GM18868 (cell line): ENCODE data around the gene DDX59.
A peak's percentile ranks its signal among the peaks of the same experiment; 100 is the strongest.
"Not testable (repeated sequence)": the region's sequence is repeated elsewhere in the genome, so short reads cannot be mapped to it uniquely, and the experiment has no call there.

Source experiments
- ATAC-seq: cut with Tn5 transposase; IDR thresholded peaks from one replicate; pipeline ENCODE4 v1.9.1; 2021; ENCODE audit warnings: mild to moderate bottlenecking, moderate library complexity; ENCODE audit not compliant: unreplicated experiment

DDX59 gene

GRCh38 chr1:200630515-200630899 is 39.2 kb downstream of the DDX59 start:
- ATAC-seq: not testable (repeated sequence)

- no peak for ATAC-seq
Measured at GRCh38 chr1:200629876-200630514, 39.7 kb downstream of the DDX59 start.

GRCh38 chr1:200628223-200628881 is 41.4 kb downstream of the DDX59 start:
- ATAC-seq: peak; percentile 76

DNA sequence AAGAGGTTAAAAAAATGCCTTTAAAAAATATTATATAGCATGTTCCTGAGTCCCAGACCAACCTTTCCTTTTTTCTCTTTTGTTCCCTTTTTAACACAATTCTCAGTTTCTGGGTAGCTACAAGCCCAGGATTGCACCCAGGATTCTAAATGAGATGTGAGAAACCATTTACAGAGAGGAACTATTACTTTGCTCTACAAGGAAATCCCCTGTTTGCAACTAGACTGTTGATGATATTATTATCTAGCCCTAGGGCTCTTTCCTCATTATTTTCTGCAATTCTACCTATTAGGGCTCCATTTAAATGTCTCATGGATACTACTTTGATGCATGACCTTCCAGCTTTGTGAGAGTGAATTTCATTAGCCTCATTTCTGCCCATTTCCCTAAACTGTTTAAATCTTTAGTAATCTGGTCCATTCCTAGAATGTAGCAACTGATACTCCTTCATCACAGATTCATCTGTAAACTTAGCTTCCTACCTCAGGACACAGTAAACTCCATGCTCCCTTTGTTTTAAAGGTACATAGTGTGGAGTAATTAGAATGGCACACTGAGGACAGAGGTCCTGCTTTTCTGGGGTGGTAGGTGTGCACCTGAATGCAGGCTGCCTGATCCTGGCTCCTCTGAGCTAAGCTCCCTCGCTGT is 42.0 kb downstream of the DDX59 start:
- ATAC-seq: peak; percentile 28

DNA sequence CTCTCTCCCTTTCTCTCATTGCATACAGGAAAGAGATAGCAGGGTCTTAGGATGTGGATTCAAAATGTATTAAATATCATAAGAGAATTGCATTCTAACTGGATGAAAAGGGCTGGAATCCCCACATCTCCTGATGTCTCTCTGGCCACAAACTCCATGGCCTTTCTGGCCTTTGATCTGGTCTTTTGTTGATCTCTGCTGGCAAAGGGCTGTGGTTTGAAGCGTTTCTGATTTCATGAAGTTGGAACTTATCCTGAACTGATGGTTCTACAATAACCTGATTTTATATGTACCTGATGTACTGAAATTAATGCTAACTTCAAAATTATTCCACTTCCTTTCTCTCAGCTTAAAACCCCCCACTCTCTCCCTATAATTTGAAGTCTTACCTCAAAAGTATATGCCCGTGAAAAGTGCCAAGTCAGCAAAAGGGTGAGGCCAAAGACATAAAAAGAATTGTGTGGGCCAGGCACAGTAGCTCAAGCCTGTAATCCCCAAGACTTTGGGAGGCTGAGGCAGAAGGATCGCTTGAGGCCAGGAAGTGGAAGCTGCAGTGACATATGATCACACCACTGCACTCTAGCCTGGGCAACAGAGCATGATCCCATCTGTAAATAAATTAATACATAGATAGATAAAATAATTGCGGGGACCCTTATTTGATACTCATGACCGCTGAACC is 42.7 kb downstream of the DDX59 start:
- no peak for ATAC-seq

DNA sequence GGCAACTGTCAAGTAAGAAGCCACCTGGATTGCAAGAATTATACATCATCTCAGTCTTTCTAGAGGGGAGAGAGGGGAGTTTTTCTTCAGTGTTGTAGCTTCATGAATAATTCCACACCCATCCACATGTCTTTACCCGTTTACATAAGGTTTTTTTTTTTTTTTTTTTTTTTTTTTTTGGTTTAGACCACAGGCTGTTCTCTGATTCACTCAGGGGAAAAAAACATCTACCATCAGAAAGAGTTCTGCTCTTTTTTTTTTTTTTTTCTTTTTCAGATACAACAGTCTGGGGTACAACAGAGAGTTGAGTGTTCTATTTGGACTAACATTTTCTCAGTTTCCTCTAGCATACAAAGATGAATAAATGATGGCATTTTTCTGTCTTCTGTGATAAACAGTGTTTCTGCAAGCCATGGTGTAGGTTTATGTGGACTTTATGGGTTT is 44.3 kb downstream of the DDX59 start:
- ATAC-seq: peak; percentile 40

- peak; percentile 14 for ATAC-seq
Measured at GRCh38 chr1:200624679-200625335, 44.9 kb downstream of the DDX59 start.

GRCh38 chr1:200620273-200621131 is 49.2 kb downstream of the DDX59 start, which contains the start of gene KIF14:
Gene KIF14, minus strand, starts transcription at chr1:200620751. Its CDS starts 2,028 bp downstream, at chr1:200618723.
- ATAC-seq: peak; percentile 90

DNA sequence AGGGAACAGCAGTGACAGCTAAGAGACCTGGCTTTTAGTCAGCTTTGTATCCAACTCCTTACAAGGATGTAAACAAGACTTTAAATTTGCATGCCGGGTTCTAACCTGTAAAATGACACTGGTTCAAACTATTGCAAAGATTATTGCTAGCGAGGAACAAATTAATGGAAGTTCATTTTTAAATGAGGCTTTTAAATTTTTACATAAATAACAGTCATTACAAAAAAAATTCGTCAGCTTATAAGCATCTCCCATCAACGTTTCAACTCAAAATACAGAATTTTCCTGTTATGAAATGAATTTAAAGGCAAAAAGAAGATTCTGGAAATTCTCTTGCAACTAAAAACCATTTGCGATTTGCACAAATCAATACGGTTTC is 49.8 kb downstream of the DDX59 start:
- no peak for ATAC-seq

- ATAC-seq: no peak
Measured at GRCh38 chr1:200610846-200611245, 58.9 kb downstream of the DDX59 start.

DNA sequence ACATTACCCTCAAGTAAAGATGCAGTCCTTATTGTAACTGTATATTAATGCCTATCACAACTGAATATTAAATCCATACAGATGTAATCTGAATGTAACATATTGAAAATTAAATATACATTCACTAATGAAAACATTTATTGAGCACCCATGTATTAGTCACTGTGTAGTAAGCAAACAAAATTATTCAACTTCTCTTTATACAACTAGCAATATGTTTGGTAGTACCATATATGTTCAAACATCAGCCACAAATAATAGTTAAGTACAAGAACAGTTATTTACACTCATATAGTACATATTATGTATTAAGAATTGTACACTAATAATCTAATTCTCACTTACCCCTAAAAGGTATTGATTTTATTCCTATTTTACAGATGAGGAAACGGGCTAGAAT is 67.1 kb downstream of the DDX59 start:
- ATAC-seq: no peak
